Measurements from ENCODE around the gene LHFPL2. TPM values are rescaled to one million over a fixed set of nuclear protein-coding genes. Genes with fewer than 3 reads are reported as not detected.

LHFPL2 gene
- total and polyA plus RNA-seq, 2 of the 4 experiments (the other 2 are of a cell fraction), result 6.5 to 11.3 TPM

DNA sequence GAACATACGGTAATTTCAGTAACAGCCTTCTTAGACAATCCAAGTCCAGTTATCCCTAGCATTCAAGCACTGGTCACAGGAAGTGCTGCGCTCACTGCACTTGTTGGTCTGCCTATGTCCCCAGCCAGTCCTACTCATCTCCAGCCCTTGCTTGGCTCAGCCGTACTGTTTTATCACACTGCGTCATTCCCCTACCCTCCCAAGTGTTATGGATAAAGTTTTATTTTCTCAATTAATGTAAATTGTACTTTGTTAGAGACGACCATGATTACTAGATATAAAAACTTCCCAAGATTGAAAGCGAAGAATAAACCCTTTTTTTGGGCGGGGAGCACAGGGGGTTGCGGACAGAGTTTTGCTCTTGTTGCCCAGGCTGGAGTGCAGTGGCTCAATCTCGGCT is 49.6 kb downstream of the LHFPL2 start:
- intact Hi-C loops (cut with micrococcal nuclease), result no loop called here
- CTCF ChIA-PET, result no interaction called here
- peak overlapping the region; percentile 37; the same call in 1 of the 2 replicates for H3K27ac ChIP-seq (ENCODE audit: insufficient read depth, low read length)

More for the DNA sequence above, 49.6 kb downstream of the LHFPL2 start:
- Histone ChIP-seq H3K4me2 (ENCODE audit: low read depth, low read length) (no peak overlapping the region), H2BK120ac (ENCODE audit: low read depth, low read length) (no peak overlapping the region), H2BK20ac (ENCODE audit: low read depth, low read length) (peak overlapping the region; percentile 22; the same call in 1 of the 2 replicates), H3K4me3 (ENCODE audit: insufficient read depth, low read depth, low read length) (no peak overlapping the region), H3K4me1 (ENCODE audit: control insufficient read depth, insufficient read depth, low read length) (peaks cover 27% of the 10 kb centered on the region), H4K20me1 (ENCODE audit: insufficient read depth, low read length) (0 out of 2 replicates have a peak, but pooled peaks cover 7% of the 10 kb centered on the region), H2AK9ac (replicated peaks; ENCODE audit: low read depth, low read length, poor library complexity) (no peak overlapping the region), H3K79me1 (ENCODE audit: low read depth in 1 of 2, low read length in 2 of 2) (peaks cover 11 to 55% of the 10 kb centered on the region in 2 experiments), H2BK5ac (ENCODE audit: low read depth, low read length, poor library complexity, severe bottlenecking) (no peak overlapping the region), H3K27me3 (ENCODE audit: control insufficient read depth, insufficient read depth, low read length) (no peaks in the 10 kb centered on the region), H3K14ac (replicated peaks; ENCODE audit: low read depth, low read length) (no peak overlapping the region), H3K23ac (ENCODE audit: low read depth, low read length) (no peak overlapping the region), H3K4ac (ENCODE audit: low read depth, low read length) (peak overlapping the region; percentile 6), H2BK15ac (ENCODE audit: low read depth, low read length) (peak overlapping the region; percentile 61; the same call in 1 of the 3 replicates), H3K36me3 (ENCODE audit: control insufficient read depth, insufficient read depth, low read length) (peaks cover 4% of the 10 kb centered on the region), H3K56ac (ENCODE audit: extremely low read depth, insufficient read depth, low read length) (no peak overlapping the region), H3K9ac (ENCODE audit: low read depth, low read length) (no peak overlapping the region), H2AK5ac (ENCODE audit: low read depth, low read length) (peak overlapping the region; percentile 84; the same call in 1 of the 2 replicates), H3K9me1 (ENCODE audit: insufficient read depth, low read length) (peaks cover 17% of the 10 kb centered on the region), H3K18ac (ENCODE audit: low read depth, low read length) (no peak overlapping the region), H4K8ac (ENCODE audit: low read depth in 2 of 2, low read length in 2 of 2) (no peak overlapping the region), H2AFZ (replicated peaks; ENCODE audit: low read length, poor library complexity) (no peak overlapping the region), H4K91ac (ENCODE audit: insufficient read depth, low read depth, low read length) (no peak overlapping the region), H4K5ac (ENCODE audit: low read depth, low read length) (no peak overlapping the region; the same call in 1 of the 2 replicates), H3K9me3 (ENCODE audit: control insufficient read depth, insufficient read depth, low read length) (no peaks in the 10 kb centered on the region)
- TF ChIP-seq CEBPB (IDR thresholded peaks at IDR 0.05; ENCODE audit: low read depth, low read length), result no peak
- TF ChIP-seq MAFK (IDR thresholded peaks at IDR 0.05; ENCODE audit: low read depth, low read length), result no peak
- TF ChIP-seq RAD21 (IDR thresholded peaks at IDR 0.05; ENCODE audit: low read length), result no peak
- TF ChIP-seq, protein P1, sequence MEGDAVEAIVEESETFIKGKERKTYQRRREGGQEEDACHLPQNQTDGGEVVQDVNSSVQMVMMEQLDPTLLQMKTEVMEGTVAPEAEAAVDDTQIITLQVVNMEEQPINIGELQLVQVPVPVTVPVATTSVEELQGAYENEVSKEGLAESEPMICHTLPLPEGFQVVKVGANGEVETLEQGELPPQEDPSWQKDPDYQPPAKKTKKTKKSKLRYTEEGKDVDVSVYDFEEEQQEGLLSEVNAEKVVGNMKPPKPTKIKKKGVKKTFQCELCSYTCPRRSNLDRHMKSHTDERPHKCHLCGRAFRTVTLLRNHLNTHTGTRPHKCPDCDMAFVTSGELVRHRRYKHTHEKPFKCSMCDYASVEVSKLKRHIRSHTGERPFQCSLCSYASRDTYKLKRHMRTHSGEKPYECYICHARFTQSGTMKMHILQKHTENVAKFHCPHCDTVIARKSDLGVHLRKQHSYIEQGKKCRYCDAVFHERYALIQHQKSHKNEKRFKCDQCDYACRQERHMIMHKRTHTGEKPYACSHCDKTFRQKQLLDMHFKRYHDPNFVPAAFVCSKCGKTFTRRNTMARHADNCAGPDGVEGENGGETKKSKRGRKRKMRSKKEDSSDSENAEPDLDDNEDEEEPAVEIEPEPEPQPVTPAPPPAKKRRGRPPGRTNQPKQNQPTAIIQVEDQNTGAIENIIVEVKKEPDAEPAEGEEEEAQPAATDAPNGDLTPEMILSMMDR (conservative IDR thresholded peaks at IDR 0.05; ENCODE audit: low read depth, low read length), result no peak
- TF ChIP-seq MAZ (IDR thresholded peaks at IDR 0.05; ENCODE audit: borderline replicate concordance, low read depth, low read length), result no peak
- TF ChIP-seq BHLHE40 (IDR thresholded peaks at IDR 0.05; ENCODE audit: low read depth, low read length), result no peak
- TF ChIP-seq NFE2L2 (IDR thresholded peaks at IDR 0.05; ENCODE audit: low read depth, low read length), result no peak
- no TSS peak for BruUV-seq (replicated peaks)
- WGBS, 2 experiments (ENCODE audit: extremely low coverage in 2 of 2, insufficient read length in 1 of 2), result 100% methylated on average over 4 of the region's 9 CpGs; no CpG with 5 or more reads in 1 of the 2 experiments
- dilution Hi-C loops (cut with HindIII; ENCODE audit: low sequenced_read_pairs, unreplicated experiment), result no loop called here
- POLR2A ChIA-PET (ENCODE audit: unreplicated experiment), result no interaction called here
- no peak for DNase-seq
- in situ Hi-C loops (cut with MboI; ENCODE audit: low sequenced_read_pairs), result loop anchor here (10.0 kb wide), 1 partner anchor 94 kb away; no protein-coding TSS in a partner anchor
- no peak for ATAC-seq (ENCODE audit: low read depth)

Data from IMR-90 (cell line).